Upper lobe of right lung (tissue), 1 donor: ENCODE measurements around the gene FAM72A. TPM values are rescaled to one million over a fixed set of nuclear protein-coding genes. Genes with fewer than 3 reads are reported as not detected.
"Not testable (repeated sequence)": the region's sequence is repeated elsewhere in the genome, so short reads cannot be mapped to it uniquely, and the experiment has no call there.

Experiments
- ATAC-seq: fragments of 200-7000 bp; cut with Tn5 transposase; one replicate; pipeline ENCODE4 v1.9.1; 2020; ENCODE audit warnings: mild to moderate bottlenecking, moderate library complexity
- DNase-seq: peaks from one replicate; pipeline ENCODE4 v3.0.0-alpha.2; 2020
- H3K27ac ChIP-seq: fragments of 200-600 bp; one replicate; pipeline ENCODE4 v1.8.0; 2022
- H3K27me3 ChIP-seq: fragments of 200-600 bp; one replicate; pipeline ENCODE4 v1.8.0; 2022; ENCODE audit warnings: mild to moderate bottlenecking
- H3K36me3 ChIP-seq: fragments of 200-600 bp; one replicate; pipeline ENCODE4 v1.8.0; 2022
- H3K4me1 ChIP-seq: fragments of 200-600 bp; one replicate; pipeline ENCODE4 v1.8.0; 2022
- H3K4me3 ChIP-seq: fragments of 200-600 bp; one replicate; pipeline ENCODE4 v1.8.0; 2022; ENCODE audit warnings: mild to moderate bottlenecking
- H3K9me3 ChIP-seq: fragments of 200-600 bp; one replicate; pipeline ENCODE4 v1.8.0; 2022
- intact Hi-C: fragments of 100-400 bp; cut with DNase I; formaldehyde crosslinking; loops from one replicate; pipeline ENCODE4 v1.11.0; 2022
- total RNA-seq: library from RNA; stranded (reverse); fragmentation: NEBNext Ultra II Directional; extraction: Animal tissue kit (Norgen Biotek cat#: 25700); gene quantifications from one replicate; pipeline ENCODE4 v1.2.1, GENCODE V29; 2021
- donor health status: DM: no; HTN: yes; CAD: no; lungs with severe emphysema.

The FAM72A gene
- total RNA-seq, 1 donor from 2014 or later: 4.4 TPM

- H3K4me3 ChIP-seq, H3K4me1 ChIP-seq, intact Hi-C loops, ATAC-seq, H3K36me3 ChIP-seq, H3K27me3 ChIP-seq, H3K27ac ChIP-seq, H3K9me3 ChIP-seq, DNase-seq: not testable (repeated sequence)
These were observed 21.6 kb upstream of the FAM72A start for GRCh38 chr1:206224190-206224776.

- H3K4me3 ChIP-seq, DNase-seq, intact Hi-C loops, H3K27ac ChIP-seq, H3K27me3 ChIP-seq, ATAC-seq, H3K4me1 ChIP-seq, H3K9me3 ChIP-seq, H3K36me3 ChIP-seq: not testable (repeated sequence)
These were observed 18.9 kb upstream of the FAM72A start for GRCh38 chr1:206221585-206221984.

GRCh38 chr1:206220332-206221000, 17.8 kb upstream of the FAM72A start:
- ATAC-seq: peak; percentile 80
- H3K4me3 ChIP-seq, intact Hi-C loops, DNase-seq, H3K27me3 ChIP-seq, H3K4me1 ChIP-seq, H3K36me3 ChIP-seq, H3K9me3 ChIP-seq, H3K27ac ChIP-seq: not testable (repeated sequence)

GRCh38 chr1:206219514-206220331, 17.1 kb upstream of the FAM72A start:
- H3K4me3 ChIP-seq, H3K27me3 ChIP-seq, intact Hi-C loops, H3K9me3 ChIP-seq, DNase-seq, H3K27ac ChIP-seq, H3K36me3 ChIP-seq, H3K4me1 ChIP-seq: not testable (repeated sequence)
- ATAC-seq: peak; percentile 58

- H3K9me3 ChIP-seq, H3K27ac ChIP-seq, H3K4me1 ChIP-seq, H3K4me3 ChIP-seq, H3K27me3 ChIP-seq, H3K36me3 ChIP-seq, DNase-seq, intact Hi-C loops: not testable (repeated sequence)
- peak; percentile 81 for ATAC-seq
These were observed 16.1 kb upstream of the FAM72A start for GRCh38 chr1:206218765-206219164.

- ATAC-seq, H3K27ac ChIP-seq, H3K9me3 ChIP-seq, H3K4me3 ChIP-seq, H3K27me3 ChIP-seq, DNase-seq, intact Hi-C loops, H3K4me1 ChIP-seq, H3K36me3 ChIP-seq: not testable (repeated sequence)
These were observed 15.6 kb upstream of the FAM72A start for GRCh38 chr1:206218285-206218684.

- ATAC-seq, intact Hi-C loops: not testable (repeated sequence)
These were observed 13.2 kb upstream of the FAM72A start for GRCh38 chr1:206215600-206216392.

GRCh38 chr1:206210802-206211201, 8.2 kb upstream of the FAM72A start:
- H3K4me3 ChIP-seq, DNase-seq, H3K27ac ChIP-seq, H3K36me3 ChIP-seq, H3K4me1 ChIP-seq, H3K9me3 ChIP-seq, intact Hi-C loops, ATAC-seq, H3K27me3 ChIP-seq: not testable (repeated sequence)

More at GRCh38 chr1:206215600-206216392, 13.2 kb upstream of the FAM72A start:
- DNase-seq, H3K27me3 ChIP-seq, H3K4me1 ChIP-seq, H3K9me3 ChIP-seq, H3K36me3 ChIP-seq, H3K27ac ChIP-seq, H3K4me3 ChIP-seq: not testable (repeated sequence)

GRCh38 chr1:206205569-206205968, 2.9 kb upstream of the FAM72A start:
- intact Hi-C loops, H3K36me3 ChIP-seq, H3K27ac ChIP-seq, DNase-seq, H3K27me3 ChIP-seq, H3K4me1 ChIP-seq, ATAC-seq, H3K9me3 ChIP-seq: not testable (repeated sequence)
- H3K4me3 ChIP-seq: peak overlapping the region; percentile 36

- H3K4me3 ChIP-seq: peak overlapping the region; percentile 48
- H3K9me3 ChIP-seq: not testable (repeated sequence)
These were observed 2.2 kb upstream of the FAM72A start for GRCh38 chr1:206204871-206205270.

GRCh38 chr1:206204159-206204511, 1.5 kb upstream of the FAM72A start:
- H3K27ac ChIP-seq: not testable (repeated sequence)
- H3K4me3 ChIP-seq: peak overlapping the region; percentile 40

More at GRCh38 chr1:206204871-206205270, 2.2 kb upstream of the FAM72A start:
- H3K36me3 ChIP-seq, ATAC-seq, H3K4me1 ChIP-seq, H3K27me3 ChIP-seq, H3K27ac ChIP-seq, intact Hi-C loops: not testable (repeated sequence)
- DNase-seq: peak; percentile 63

GRCh38 chr1:206203364-206204158, 922 bp upstream of the FAM72A start, which contains the start of gene SRGAP2:
TSS of gene SRGAP2 (plus strand) at chr1:206203541. CDS start at chr1:206205971, 2,430 bp downstream.
- H3K27me3 ChIP-seq, H3K36me3 ChIP-seq, H3K9me3 ChIP-seq, H3K4me1 ChIP-seq, intact Hi-C loops: not testable (repeated sequence)
- H3K4me3 ChIP-seq: peak within 1 kb of the TSS; percentile 59
- DNase-seq (peak; percentile 79), ATAC-seq (peak; percentile 33)
- peak within 1 kb of the TSS; percentile 75 for H3K27ac ChIP-seq

More at GRCh38 chr1:206204159-206204511, 1.5 kb upstream of the FAM72A start:
- H3K4me1 ChIP-seq, intact Hi-C loops, DNase-seq, H3K36me3 ChIP-seq, H3K9me3 ChIP-seq, H3K27me3 ChIP-seq, ATAC-seq: not testable (repeated sequence)
